ENCODE data around the gene PBX4.

The PBX4 gene

DNA sequence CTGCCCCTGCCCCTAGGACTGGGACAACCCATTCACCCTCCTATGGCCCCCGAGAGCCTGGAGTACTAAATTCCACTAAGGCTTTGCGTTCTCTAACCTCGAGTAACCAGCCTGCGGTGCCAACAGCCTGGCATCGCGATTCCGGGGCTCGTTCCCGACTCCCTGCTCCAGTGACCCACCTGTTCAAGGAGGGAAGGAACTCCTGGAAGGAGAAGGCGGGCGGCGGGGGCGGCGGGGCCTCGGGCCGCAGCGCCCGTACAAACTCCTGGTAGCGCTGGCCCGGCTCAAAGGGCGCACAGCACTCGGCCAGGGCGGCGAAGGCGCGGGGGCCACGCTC lies 18.7 kb upstream of the PBX4 start:
- Mint-ChIP-seq H3K36me3 (ENCODE audit: low read depth) (peaks cover 39% of the 10 kb centered on the region), H3K4me1 (no peaks in the 10 kb centered on the region), H3K27ac (no peak overlapping the region), H3K9me3 (no peaks in the 10 kb centered on the region), H3K27me3 (ENCODE audit: low read depth) (peaks cover 3% of the 10 kb centered on the region), H3K4me3 (no peak overlapping the region)
- TF ChIP-seq CTCF (IDR thresholded peaks at IDR 0.05; ENCODE audit: unreplicated experiment in 3 of 3) = no peak

GRCh38 chr19:19636573-19637185 lies 18.2 kb upstream of the PBX4 start:
- Mint-ChIP-seq H3K27me3 (ENCODE audit: low read depth) (no peaks in the 10 kb centered on the region), H3K4me3 (no peak overlapping the region), H3K4me1 (no peaks in the 10 kb centered on the region), H3K36me3 (ENCODE audit: low read depth) (peaks cover 39% of the 10 kb centered on the region), H3K9me3 (no peaks in the 10 kb centered on the region), H3K27ac (no peak overlapping the region)
- TF ChIP-seq CTCF (IDR thresholded peaks at IDR 0.05; ENCODE audit: unreplicated experiment in 3 of 3) = no peak

DNA sequence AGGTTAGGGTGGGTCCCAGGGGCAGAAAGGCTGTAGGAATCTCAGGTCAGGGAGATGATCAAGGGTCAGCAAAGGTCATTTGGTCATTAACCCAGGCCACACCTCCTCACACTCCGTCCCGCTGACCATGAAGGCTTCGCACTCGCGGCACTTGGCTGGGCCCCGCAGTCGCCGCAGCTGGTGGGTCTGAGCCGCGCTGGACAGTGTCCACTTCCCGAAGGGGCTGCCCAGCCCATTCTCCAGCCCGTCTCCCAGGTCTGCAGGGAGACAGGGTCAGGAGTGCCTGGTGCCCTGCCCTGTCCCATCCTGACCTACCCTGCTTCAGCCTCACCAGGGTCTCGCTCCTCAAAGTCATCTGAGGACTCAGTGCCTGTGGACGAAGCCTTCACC lies 16.8 kb upstream of the PBX4 start:
- Mint-ChIP-seq H3K27me3 (ENCODE audit: low read depth) (no peaks in the 10 kb centered on the region), H3K27ac (no peak overlapping the region), H3K9me3 (no peaks in the 10 kb centered on the region), H3K36me3 (ENCODE audit: low read depth) (peaks cover 39% of the 10 kb centered on the region), H3K4me3 (no peak overlapping the region), H3K4me1 (no peaks in the 10 kb centered on the region)
- no peak for TF ChIP-seq CTCF (IDR thresholded peaks at IDR 0.05; ENCODE audit: unreplicated experiment in 3 of 3)

DNA sequence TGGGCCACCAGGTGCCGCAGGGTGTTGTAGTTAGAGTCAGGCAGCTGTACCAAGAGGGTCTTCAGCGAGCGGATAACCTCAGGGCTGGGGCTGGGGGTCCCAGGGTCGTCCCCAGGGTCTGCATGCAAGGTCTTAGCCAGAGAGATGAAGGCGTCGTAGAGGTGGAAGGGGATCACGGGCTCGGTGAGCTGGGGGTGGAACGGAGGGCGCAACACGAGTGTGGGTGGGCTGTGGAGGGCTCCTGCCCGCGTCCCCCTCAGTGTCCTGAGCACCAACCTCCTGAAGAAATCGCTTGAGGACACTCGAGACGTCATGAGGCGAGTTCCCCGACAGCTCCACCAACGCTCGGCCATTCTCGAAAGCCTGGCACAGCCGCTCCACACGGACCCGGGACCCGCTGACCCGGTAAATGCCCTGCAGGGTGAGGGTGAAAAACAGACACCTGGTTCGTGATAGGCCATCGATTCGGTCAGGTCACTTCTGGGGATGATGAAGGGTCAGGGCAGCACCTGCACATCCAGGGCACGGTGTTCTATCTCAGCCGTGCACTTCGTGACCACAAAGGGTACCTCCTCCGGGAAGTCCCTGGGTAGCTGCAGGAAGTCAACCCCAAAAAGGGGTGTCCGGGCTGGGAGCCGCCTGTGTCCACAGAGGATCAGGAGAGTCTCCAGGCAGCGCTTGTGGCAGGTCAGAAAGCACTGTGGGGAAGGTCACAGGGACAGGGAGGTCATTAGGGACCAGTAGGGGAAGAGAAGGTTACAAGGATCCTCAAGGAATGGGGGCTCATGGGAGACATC lies 16.2 kb upstream of the PBX4 start:
- Mint-ChIP-seq H3K4me1 (no peaks in the 10 kb centered on the region), H3K9me3 (no peaks in the 10 kb centered on the region), H3K27me3 (ENCODE audit: low read depth) (no peaks in the 10 kb centered on the region), H3K4me3 (no peak overlapping the region), H3K27ac (no peak overlapping the region), H3K36me3 (ENCODE audit: low read depth) (peaks cover 39% of the 10 kb centered on the region)
- no peak for TF ChIP-seq CTCF (IDR thresholded peaks at IDR 0.05; ENCODE audit: unreplicated experiment in 3 of 3)

DNA sequence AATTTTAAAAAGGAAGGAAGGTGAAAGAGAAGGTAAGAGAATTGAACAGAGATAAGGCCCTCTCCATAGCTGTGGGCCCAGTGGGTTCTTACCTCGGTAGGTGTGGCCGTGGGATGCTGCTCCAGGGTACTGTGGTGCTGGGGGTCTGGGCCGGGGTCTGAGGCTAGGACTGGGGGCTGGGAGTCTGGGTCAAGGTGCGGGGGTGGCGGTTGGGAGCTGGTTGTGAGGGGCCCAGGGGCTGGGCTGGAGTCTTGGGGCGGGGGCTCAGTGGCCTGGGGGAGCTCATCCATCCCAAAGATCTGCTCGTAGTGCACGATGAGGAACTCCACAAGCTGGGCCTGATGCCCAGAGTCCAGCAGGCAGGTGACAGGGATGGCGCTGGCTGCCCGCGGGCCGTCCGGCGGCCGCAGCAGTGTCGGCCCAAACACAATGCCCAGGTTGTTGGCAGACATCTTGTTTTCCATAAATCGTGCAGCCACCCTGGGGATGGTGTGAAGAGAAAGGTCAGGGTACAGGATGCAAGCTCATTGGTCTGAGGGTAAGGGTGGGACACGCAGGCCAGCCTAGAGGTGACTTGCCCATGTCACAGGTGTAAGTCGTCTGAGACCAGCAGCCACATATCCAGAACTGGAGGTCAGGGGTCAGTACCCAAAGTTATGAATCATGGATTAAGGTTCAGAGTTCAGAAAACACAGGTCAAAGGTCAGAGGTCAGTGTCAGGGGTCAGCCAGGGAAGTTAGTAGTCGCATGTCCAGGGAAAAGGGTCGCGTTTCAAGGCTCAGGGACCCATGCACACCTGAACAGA lies 15.4 kb upstream of the PBX4 start:
- peaks cover 39% of the 10 kb centered on the region for H3K36me3 Mint-ChIP-seq (ENCODE audit: low read depth)
- H3K27ac Mint-ChIP-seq = no peak overlapping the region
- no peaks in the 10 kb centered on the region for H3K27me3 Mint-ChIP-seq (ENCODE audit: low read depth)
- no peak for TF ChIP-seq CTCF (IDR thresholded peaks at IDR 0.05; ENCODE audit: unreplicated experiment in 3 of 3)
- H3K4me1 Mint-ChIP-seq = no peaks in the 10 kb centered on the region
- no peak overlapping the region for H3K4me3 Mint-ChIP-seq
- no peaks in the 10 kb centered on the region for H3K9me3 Mint-ChIP-seq

Data from nephron (organoid).